H1 (cell line): ENCODE data around the gene CNOT3. TPM values are rescaled to one million over a fixed set of nuclear protein-coding genes. Genes with fewer than 3 reads are reported as not detected.
A peak's percentile ranks its signal among the peaks of the same experiment; 100 is the strongest.

Source experiments
- CTCF ChIA-PET: fragments of 300-600 bp; sonication (Branson Sonifier 250); formaldehyde crosslinking; loops from one replicate; lab custom pipeline; 2021; ENCODE audit not compliant: partially characterized antibody; lab: Charles Lee
- POLR2A ChIA-PET: fragments of 300-600 bp; sonication (Branson Sonifier 250); formaldehyde crosslinking; loops from one replicate; lab custom pipeline; 2021; ENCODE audit warnings: inconsistent platforms; ENCODE audit not compliant: partially characterized antibody; lab: Charles Lee
- DNase-seq, 2 experiments: peaks; one replicate each; pipeline versions ENCODE4 v3.0.0 to v3.0.0-alpha.2; 2010 to 2022; ENCODE audit warnings: low spot score in 2 of 2, low read depth in 1 of 2, mixed read lengths in 1 of 2
- FAIRE-seq: peaks from 2 replicates; lab custom pipeline; 2011; peaks lifted over from hg19 to GRCh38; lab: Jason Lieb, UNC
- H2AFZ ChIP-seq: 2 replicates; pipeline ENCODE4 v1.8.1; 2012; ENCODE audit warnings: low read length, inconsistent platforms
- H2AK5ac ChIP-seq: 2 replicates; pipeline ENCODE4 v1.6.1; 2013; ENCODE audit warnings: low read depth, low read length
- H2BK120ac ChIP-seq: replicated peaks from 2 replicates; pipeline ENCODE3; 2013; ENCODE audit warnings: low read depth, low read length, inconsistent platforms
- H2BK12ac ChIP-seq: 2 replicates; pipeline ENCODE4 v1.6.1; 2013; ENCODE audit warnings: low read depth, low read length
- H2BK15ac ChIP-seq: 2 replicates; pipeline ENCODE4 v1.6.1; 2013; ENCODE audit warnings: low read length
- H2BK20ac ChIP-seq: 2 replicates; pipeline ENCODE4 v1.6.1; 2013; ENCODE audit warnings: low read length
- H2BK5ac ChIP-seq: 2 replicates; pipeline ENCODE4 v1.6.1; 2013; ENCODE audit warnings: low read depth, low read length
- H3K14ac ChIP-seq: 2 replicates; pipeline ENCODE4 v1.6.1; 2013; ENCODE audit warnings: inconsistent platforms; ENCODE audit not compliant: insufficient read length
- H3K18ac ChIP-seq: 2 replicates; pipeline ENCODE4 v1.6.1; 2013; ENCODE audit warnings: low read length; ENCODE audit errors: extremely low read depth
- H3K23ac ChIP-seq: 2 replicates; pipeline ENCODE4 v1.6.1; 2013; ENCODE audit warnings: inconsistent platforms; ENCODE audit not compliant: insufficient read length
- H3K23me2 ChIP-seq: 2 replicates; pipeline ENCODE4 v1.6.1; 2013; ENCODE audit warnings: low read depth, low read length
- H3K27ac ChIP-seq: 2 replicates; pipeline ENCODE4 v1.6.1; 2011; ENCODE audit warnings: low read depth, low read length, inconsistent platforms
- H3K27me3 ChIP-seq, 4 experiments: replicated peaks in 1 of 4; 1 replicate in 1 of 4; 2 replicates in 3 of 4; pipeline versions ENCODE4 v1.6.1 to v1.8.1; 2011 to 2013; ENCODE audit warnings: low read length in 3 of 4, mild to moderate bottlenecking in 3 of 4, inconsistent platforms in 2 of 4, mixed read lengths in 2 of 4, moderate library complexity in 1 of 4; ENCODE audit not compliant: control insufficient read depth in 3 of 4, insufficient read depth in 3 of 4; ENCODE audit errors: extremely low read depth in 1 of 4
- H3K36me3 ChIP-seq, 4 experiments: 2 replicates each; pipeline versions ENCODE4 v1.6.1 to v1.8.1; 2011 to 2013; ENCODE audit warnings: mild to moderate bottlenecking in 4 of 4, low read length in 3 of 4, moderate library complexity in 2 of 4, control low read depth in 1 of 4, inconsistent platforms in 1 of 4; ENCODE audit not compliant: insufficient read depth in 4 of 4, control insufficient read depth in 2 of 4
- H3K4ac ChIP-seq: replicated peaks from 2 replicates; pipeline ENCODE3; 2013; ENCODE audit warnings: low read length, low read depth, mixed read lengths, inconsistent platforms; ENCODE audit not compliant: insufficient read length
- H3K4me1 ChIP-seq, 4 experiments: replicated peaks in 1 of 4; 1 replicate in 1 of 4; 2 replicates in 3 of 4; pipeline versions ENCODE4 v1.6.1 to v1.8.1; 2011 to 2013; ENCODE audit warnings: low read length in 3 of 4, inconsistent platforms in 2 of 4, mixed read lengths in 1 of 4; ENCODE audit not compliant: insufficient read depth in 4 of 4, control insufficient read depth in 3 of 4
- H3K4me2 ChIP-seq, 2 experiments: 2 replicates each; pipeline versions ENCODE4 v1.6.1 to v1.8.1; 2011 to 2013; ENCODE audit warnings: low read depth in 2 of 2, low read length in 2 of 2, control low read depth in 1 of 2, inconsistent platforms in 1 of 2, mild to moderate bottlenecking in 1 of 2; ENCODE audit not compliant: insufficient read depth in 1 of 2
- H3K4me3 ChIP-seq, 4 experiments: fragments of 200-600, 300-600 bp in 1 of 4; sonication (generic), shearing (Covaris generic), sonication (Bioruptor Twin) in 1 of 4; 2 replicates each; pipeline versions ENCODE4 v1.5.1 to v1.8.1; 2011 to 2016; ENCODE audit warnings: low read length in 4 of 4, low read depth in 3 of 4, control low read depth in 2 of 4, inconsistent platforms in 2 of 4, mild to moderate bottlenecking in 2 of 4, mixed read lengths in 1 of 4, moderate library complexity in 1 of 4; ENCODE audit not compliant: insufficient read depth in 2 of 4; ENCODE audit errors: extremely low read depth in 1 of 4
- H3K56ac ChIP-seq: replicated peaks from 2 replicates; pipeline ENCODE3; 2013; ENCODE audit warnings: low read depth, mild to moderate bottlenecking, mixed read lengths, low read length, inconsistent platforms; ENCODE audit not compliant: insufficient read length
- H3K79me1 ChIP-seq: 2 replicates; pipeline ENCODE4 v1.6.1; 2013; ENCODE audit warnings: low read depth, low read length, control low read depth
- H3K79me2 ChIP-seq, 2 experiments: 2 replicates each; pipeline versions ENCODE4 v1.6.1 to v1.8.1; 2012 to 2013; ENCODE audit warnings: low read length in 2 of 2, mild to moderate bottlenecking in 2 of 2, inconsistent platforms in 1 of 2; ENCODE audit not compliant: insufficient read depth in 2 of 2, control insufficient read depth in 1 of 2
- H3K9ac ChIP-seq, 4 experiments: replicated peaks in 1 of 4; 1 replicate in 1 of 4; 2 replicates in 3 of 4; pipeline versions ENCODE4 v1.6.1 to v1.8.1; 2011 to 2013; ENCODE audit warnings: low read depth in 3 of 4, low read length in 3 of 4, control low read depth in 2 of 4, mild to moderate bottlenecking in 2 of 4, moderate library complexity in 2 of 4, inconsistent platforms in 1 of 4; ENCODE audit errors: extremely low read depth in 1 of 4
- H3K9me3 ChIP-seq, 2 experiments: 2 replicates each; pipeline versions ENCODE4 v1.6.1 to v1.8.1; 2012 to 2013; ENCODE audit warnings: mild to moderate bottlenecking in 2 of 2, moderate library complexity in 2 of 2, control low read depth in 1 of 2, inconsistent platforms in 1 of 2, low read depth in 1 of 2, low read length in 1 of 2, mixed read lengths in 1 of 2; ENCODE audit not compliant: insufficient read depth in 2 of 2
- H4K20me1 ChIP-seq, 2 experiments: replicated peaks in 1 of 2; 2 replicates each; pipeline versions ENCODE3 to v1.8.1; 2011 to 2013; ENCODE audit warnings: inconsistent platforms in 2 of 2, low read length in 2 of 2, mild to moderate bottlenecking in 1 of 2; ENCODE audit not compliant: insufficient read depth in 2 of 2, control insufficient read depth in 1 of 2
- H4K5ac ChIP-seq: 2 replicates; pipeline ENCODE4 v1.6.1; 2013; ENCODE audit warnings: low read length, low read depth, mixed read lengths, inconsistent platforms; ENCODE audit not compliant: insufficient read length
- H4K8ac ChIP-seq: 2 replicates; pipeline ENCODE4 v1.8.0; 2013; ENCODE audit warnings: mild to moderate bottlenecking, moderate library complexity, low read length, inconsistent platforms; ENCODE audit not compliant: insufficient read depth; ENCODE audit errors: extremely low read depth
- H4K91ac ChIP-seq: replicated peaks from 2 replicates; pipeline ENCODE3; 2013; ENCODE audit warnings: low read length, mixed read lengths, inconsistent platforms; ENCODE audit not compliant: insufficient read length
- CTBP2 ChIP-seq: IDR thresholded peaks from 2 replicates; pipeline ENCODE4 v1.7.0; 2011; ENCODE audit warnings: borderline replicate concordance, mild to moderate bottlenecking, moderate library complexity, mixed read lengths, low read length; ENCODE audit not compliant: insufficient read depth, insufficient read length
- EGR1 ChIP-seq: IDR thresholded peaks from 2 replicates; pipeline ENCODE4 v1.6.1; 2011; ENCODE audit warnings: low read depth, low read length, borderline replicate concordance
- SP4 ChIP-seq: IDR thresholded peaks from 2 replicates; pipeline ENCODE4 v1.6.1; 2012; ENCODE audit warnings: low read length, inconsistent platforms
- WGBS, 2 experiments: shearing (Covaris generic) in 1 of 2; methylation state at CpG; one replicate each; pipeline versions ENCODE4 v1.1.6 to v1.1.7; 2013 to 2015; ENCODE audit warnings: low lambda C conversion rate in 2 of 2, mixed read lengths in 2 of 2, inconsistent platforms in 1 of 2, low coverage in 1 of 2, missing lambda C conversion rate in 1 of 2; ENCODE audit not compliant: insufficient replicate concordance in 2 of 2, insufficient coverage in 1 of 2, insufficient read length in 1 of 2; ENCODE audit errors: extremely low coverage in 1 of 2, missing lambda C conversion rate in 1 of 2; 5-methylcytosine and 5-hydroxymethylcytosine counted together
- polyA plus RNA-seq, 7 experiments: library from polyadenylated mRNA; depleted of rRNA in 3 of 7; stranded (reverse) in 5 of 7; unstranded in 2 of 7; fragments of >200 nt in 5 of 7; fragments of 200-250 nt in 2 of 7; gene quantifications; 1 replicate in 5 of 7; 2 replicates in 1 of 7; 4 replicates in 1 of 7; pipeline versions ENCODE4 v1.2.1 to v1.2.3, GENCODE V29; 2011 to 2013; ENCODE audit warnings: missing spikeins in 2 of 7, mixed read lengths in 2 of 7
- total RNA-seq: library from RNA; stranded (reverse); fragmentation: NEBNext Ultra II Directional; extraction: Animal tissue kit (Norgen Biotek cat#: 25700); gene quantifications from 2 replicates; pipeline ENCODE4 v1.2.1, GENCODE V29; 2021

CNOT3 gene
- total and polyA plus RNA-seq, 2 of the 8 experiments (the other 6 are each of a cell fraction or from before 2014, with no cell fraction given) = 21.2 to 86.4 TPM

DNA sequence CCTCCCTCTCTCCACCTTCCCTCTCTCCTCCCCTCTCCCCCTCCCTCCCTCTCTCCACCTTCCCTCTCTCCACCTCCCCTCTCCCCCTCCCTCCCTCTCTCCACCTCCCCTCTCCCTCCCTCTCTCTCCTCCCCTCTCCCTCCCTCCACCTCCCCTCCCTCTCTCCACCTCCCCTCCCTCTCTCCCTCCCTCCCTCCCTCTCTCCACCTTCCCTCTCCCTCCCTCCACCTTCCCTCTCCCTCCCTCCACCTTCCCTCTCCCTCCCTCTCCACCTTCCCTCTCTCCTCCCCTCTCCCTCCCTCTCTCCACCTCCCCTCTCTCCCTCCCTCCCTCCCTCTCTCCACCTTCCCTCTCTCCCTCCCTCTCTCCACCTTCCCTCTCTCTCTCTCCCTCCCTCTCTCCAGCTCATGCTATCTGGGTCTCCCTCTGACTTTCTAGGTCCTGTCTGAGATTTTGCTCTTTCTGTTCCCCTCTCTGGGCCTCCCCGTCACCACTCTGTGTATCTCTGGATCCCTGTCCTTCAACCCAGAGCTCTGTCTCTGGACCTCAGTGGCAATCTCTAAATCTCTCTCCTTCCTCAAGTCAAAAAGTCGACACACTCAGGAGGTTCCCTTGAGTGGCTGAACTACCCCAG is 3.5 kb upstream of the CNOT3 start:
- no peak overlapping the region for H3K4me2 ChIP-seq
- no peak overlapping the region; the same call in 1 of the 2 replicates for H3K18ac ChIP-seq
- peaks cover 8 to 28% (median 10%) of the 10 kb centered on the region in 4 experiments; a peak in 7 of 8 replicates for H3K36me3 ChIP-seq
- no peak overlapping the region for H4K8ac ChIP-seq
- no peak overlapping the region; the same call in 1 of the 2 replicates for H2BK5ac ChIP-seq
- H3K23ac ChIP-seq = no peak overlapping the region
- no peak overlapping the region for H3K4ac ChIP-seq
- FAIRE-seq (no peak), DNase-seq (peak in 1 of 2 experiments; percentile 59)
- H3K9ac ChIP-seq = no peak overlapping the region
- H3K4me3 ChIP-seq = no peak overlapping the region
- H2BK20ac ChIP-seq = no peak overlapping the region
- no peak overlapping the region for H3K27ac ChIP-seq
- WGBS, 2 experiments = 52% methylated on average over 2 of the region's 2 CpGs; no CpG with 5 or more reads in 1 of the 2 experiments
- H2AK5ac ChIP-seq = 0 out of 2 replicates have a peak overlapping the region, but pooled peaks have one; percentile 39
- peaks cover 2% of the 10 kb centered on the region; the same call in 1 of the 2 replicates for H3K79me1 ChIP-seq
- peaks cover 17% of the 10 kb centered on the region for H3K23me2 ChIP-seq
- TF ChIP-seq SP4 (no peak), EGR1 (peak; percentile 41), CTBP2 (peak; percentile 7)
- peaks cover 5 to 12% of the 10 kb centered on the region in 2 experiments; a peak in 3 of 4 replicates for H3K79me2 ChIP-seq
- no peak overlapping the region for H3K56ac ChIP-seq
- no peak overlapping the region for H2AFZ ChIP-seq
- H3K14ac ChIP-seq = no peak overlapping the region
- H3K27me3 ChIP-seq = no peaks in the 10 kb centered on the region
- H4K20me1 ChIP-seq = peaks cover 1 to 10% of the 10 kb centered on the region in 2 experiments
- no peak overlapping the region for H4K91ac ChIP-seq
- H3K9me3 ChIP-seq = peaks cover 3 to 10% of the 10 kb centered on the region in 2 experiments; a peak in 3 of 4 replicates
- 0 out of 2 replicates have a peak overlapping the region, but pooled peaks have one; percentile 60 for H2BK12ac ChIP-seq
- ChIA-PET CTCF (no interaction called here), POLR2A (interaction anchor here (1.0 to 15.7 kb wide), 9 partner anchors 8 to 183 kb away, joined by 3 to 348 read pairs (median 8); partner anchors contain the start of genes LENG1, PRPF31, RPS9 and TFPT)
- H4K5ac ChIP-seq = no peak overlapping the region
- H2BK120ac ChIP-seq = no peak overlapping the region
- H2BK15ac ChIP-seq = no peak overlapping the region
- H3K4me1 ChIP-seq = peaks cover 0 to 11% (median 5%) of the 10 kb centered on the region in 4 experiments; a peak in 5 of 7 replicates
